Renal pelvis (tissue), 4 donors: ENCODE measurements around the gene CHST15. TPM values are rescaled to one million over a fixed set of nuclear protein-coding genes. Genes with fewer than 3 reads are reported as not detected.

Experiments used
- DNase-seq: peaks from one replicate; pipeline ENCODE4 v3.0.0-alpha.2; 2013
- polyA plus RNA-seq, 3 donors: library from polyadenylated mRNA; unstranded; fragments of 120-200 nt; gene quantifications; one replicate each; pipeline ENCODE4 v1.2.1, GENCODE V29; 2013; ENCODE audit not compliant: insufficient read length in 3 of 3

Gene CHST15
- polyA plus RNA-seq, 3 donors, result 17.3 to 20.3 (median 20.3) TPM

DNA sequence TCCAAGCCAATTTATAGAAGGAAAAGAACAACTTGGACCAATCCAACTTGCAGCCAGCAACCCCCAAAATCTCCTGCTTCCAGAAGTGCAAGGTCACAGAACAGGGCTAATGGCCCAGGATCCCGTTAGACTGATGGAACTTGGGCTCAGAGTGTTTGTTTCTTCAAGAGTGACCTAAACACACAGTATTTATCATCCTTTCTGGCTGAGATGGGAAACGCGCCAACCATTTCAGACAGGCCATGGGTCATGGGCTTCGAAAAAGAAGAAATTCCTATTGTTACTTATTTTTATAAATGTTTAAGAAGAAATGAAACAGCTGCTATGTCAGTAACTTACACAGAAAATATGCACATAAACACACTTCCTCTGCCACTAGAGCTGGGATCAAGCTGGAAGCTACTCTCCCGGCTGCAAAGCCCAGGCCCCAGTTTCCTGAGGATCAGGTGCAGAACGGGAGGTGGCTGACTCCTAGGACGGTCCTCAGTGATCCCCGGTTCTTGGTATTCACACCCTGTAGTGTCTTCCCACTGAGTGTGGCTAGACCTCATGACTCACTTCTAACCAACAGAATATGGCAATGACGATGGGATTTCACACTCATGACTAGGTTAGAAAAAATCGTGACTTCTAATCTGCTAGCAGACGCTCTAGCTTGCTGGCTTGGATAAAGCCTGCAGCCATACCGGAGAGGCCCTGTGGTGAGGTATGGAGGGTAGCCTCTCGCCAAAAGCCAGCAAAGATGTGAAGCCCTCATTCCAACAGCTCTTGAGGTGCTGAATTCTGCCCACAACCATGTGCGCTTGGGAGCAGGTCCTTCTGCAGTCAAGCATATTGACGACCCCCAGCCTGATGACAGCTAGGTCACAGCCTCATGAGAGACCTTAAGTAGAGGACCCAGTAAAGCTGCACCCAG is 60.2 kb downstream of the CHST15 start:
- DNase-seq, result peak; percentile 84

DNA sequence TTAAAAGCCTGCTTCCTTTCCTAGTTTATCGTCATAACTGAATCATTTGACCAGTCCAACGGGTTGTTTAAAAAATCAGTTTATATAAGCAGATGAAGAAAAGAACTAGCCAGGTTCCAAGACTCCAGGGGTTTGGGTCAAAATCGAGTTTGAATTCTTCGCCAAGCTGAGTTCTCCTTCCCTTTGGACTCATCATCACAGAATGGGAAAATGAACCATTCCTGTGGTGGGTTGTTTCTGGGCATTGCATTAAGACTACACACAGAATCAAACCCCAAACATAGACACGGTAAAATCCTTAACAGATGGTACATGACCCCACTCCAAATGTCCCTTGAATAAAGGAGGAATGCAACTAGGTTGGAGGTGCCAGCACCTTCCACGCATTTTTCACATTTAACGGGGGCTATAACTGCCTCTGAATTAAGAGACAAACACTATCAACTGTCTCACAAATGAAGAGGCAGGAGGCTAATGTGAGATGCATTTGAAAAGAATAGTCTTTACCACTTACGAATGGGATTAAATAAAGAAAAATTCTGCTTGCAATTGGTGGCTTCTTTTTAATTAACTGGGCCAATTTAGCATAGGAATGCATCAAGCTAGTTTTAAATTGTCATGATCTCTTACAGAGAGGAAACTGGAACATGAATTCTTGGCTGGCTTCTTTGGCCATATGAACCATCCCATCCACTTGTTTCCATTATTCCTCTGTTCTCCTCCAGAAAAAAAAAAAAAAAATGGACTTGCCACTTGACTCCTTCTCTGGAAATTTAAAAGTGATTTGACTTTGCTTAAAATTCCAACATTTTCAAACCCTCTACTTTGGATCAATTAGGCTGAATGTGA is 61.1 kb downstream of the CHST15 start:
- no peak for DNase-seq

DNA sequence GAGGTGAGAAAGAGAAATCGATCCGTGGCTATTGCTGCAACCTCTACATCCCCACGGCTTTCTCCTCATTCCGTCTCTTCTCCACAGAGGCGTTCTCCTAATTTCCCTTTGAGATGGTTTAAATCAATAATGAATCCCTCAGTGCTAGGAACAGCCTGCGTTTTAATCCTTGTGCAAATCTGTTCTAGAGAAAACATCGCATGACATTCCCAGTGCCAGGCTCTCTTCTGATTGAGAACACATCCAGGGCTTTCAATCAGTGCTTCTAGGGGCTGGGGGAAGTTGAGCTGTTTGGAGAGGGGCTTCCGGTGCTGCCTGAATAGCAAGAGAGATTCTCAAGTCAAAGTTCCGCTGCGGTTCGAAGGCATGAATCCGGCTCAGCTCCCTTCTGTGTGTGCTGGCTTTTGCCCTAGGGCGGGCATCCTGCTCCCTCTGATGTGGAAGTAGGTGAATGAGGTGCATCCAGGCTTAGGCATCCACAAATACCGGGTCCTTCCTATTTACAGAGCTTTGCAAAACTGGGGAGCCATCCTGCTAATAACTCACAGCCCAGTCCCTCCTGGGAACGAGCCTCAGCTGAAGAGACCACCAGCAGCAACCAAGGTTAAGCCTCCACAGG is 62.8 kb downstream of the CHST15 start:
- DNase-seq, result no peak

DNA sequence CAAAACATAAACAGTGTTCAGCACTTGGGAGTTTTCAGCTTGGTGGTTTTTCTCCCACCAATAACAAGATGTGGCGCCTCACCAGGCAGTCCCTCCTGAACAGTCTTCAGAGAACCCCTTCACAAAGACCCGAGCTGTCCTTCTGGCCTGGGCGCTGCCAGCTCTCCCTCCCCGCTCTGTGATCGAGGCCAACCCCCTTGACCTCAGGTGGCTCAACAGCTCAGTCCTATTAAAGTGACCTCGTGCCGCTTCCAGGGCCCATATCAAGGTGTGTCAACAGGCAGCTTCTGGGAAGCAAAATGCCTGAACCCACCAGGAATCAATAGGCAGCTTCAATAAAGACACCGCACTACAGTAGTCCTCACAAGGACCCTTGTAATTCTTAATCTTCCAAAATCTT is 63.3 kb downstream of the CHST15 start:
- no peak for DNase-seq

DNA sequence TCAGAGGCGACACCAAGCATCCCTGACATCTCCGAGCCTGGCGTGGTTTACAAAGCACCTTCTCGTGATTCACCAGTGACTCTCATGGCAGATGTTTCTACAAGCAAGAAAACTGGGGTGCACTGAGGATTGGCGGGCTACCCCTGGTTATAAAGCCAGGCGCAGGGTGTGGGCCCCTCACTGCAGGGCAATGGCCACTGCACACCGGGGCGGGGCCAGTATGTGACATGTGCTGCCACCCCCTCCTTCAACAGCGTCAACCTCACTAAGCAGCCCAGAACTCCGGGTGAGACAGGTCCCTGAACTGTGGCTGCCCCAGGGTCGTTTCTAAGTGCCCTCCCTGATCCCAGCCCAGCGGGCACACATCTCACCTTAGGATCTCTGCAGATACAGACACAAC is 63.8 kb downstream of the CHST15 start:
- no peak for DNase-seq

DNA sequence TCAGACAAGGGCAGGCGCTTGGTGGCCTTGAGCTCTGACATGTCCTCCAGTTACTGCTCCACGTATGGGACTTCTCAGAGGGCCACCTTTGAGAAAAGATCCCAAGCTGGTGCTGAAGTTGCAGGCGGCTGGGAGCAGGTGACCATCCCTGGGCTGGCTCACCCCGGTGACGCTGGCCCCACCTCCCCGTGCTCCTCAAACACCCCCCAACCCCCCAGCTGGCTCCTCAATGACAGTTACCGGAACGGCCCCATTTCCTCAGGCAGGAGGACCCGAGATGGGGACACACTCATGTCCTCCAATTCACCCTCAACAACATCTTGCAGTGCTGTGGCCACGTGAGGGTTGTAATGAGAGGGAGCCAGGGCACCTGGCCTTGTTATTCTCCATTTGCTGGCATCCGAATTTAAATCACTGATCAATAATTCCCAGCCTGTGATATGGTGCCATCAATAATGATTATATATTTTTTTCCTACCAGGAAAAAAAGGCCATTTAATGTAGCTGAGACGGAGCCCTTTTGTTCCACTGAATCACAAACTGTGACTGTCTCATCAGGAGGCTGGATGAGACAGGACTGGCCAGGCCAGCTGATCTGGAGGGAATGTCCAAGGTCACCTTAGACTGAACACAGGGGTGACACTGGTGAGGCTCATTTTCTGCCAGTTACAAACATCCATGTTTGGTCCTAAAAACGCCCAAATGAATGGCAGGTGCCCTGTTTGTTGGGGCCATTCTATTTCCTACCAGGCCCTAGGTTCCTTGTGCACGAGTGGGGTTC is 64.5 kb downstream of the CHST15 start:
- no peak for DNase-seq

DNA sequence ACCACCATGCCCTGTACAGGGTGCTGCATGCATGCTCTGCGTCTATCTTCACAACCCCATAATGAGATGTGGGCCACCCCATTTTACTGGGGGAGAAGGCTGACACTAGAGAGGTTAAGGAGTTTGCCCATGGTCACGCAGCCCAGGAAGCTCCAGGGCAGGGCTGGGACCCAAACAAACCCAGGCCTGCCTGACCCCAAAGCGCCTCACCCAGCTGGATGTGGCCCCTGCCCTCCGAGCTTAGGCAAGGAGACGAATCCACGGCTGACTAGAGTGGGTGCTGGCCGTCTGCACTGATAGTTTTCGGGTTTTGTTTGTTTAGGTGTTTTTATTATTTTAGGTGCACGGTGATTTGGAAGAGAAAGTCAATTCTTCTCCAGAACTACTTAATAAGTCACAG is 65.7 kb downstream of the CHST15 start:
- no peak for DNase-seq

DNA sequence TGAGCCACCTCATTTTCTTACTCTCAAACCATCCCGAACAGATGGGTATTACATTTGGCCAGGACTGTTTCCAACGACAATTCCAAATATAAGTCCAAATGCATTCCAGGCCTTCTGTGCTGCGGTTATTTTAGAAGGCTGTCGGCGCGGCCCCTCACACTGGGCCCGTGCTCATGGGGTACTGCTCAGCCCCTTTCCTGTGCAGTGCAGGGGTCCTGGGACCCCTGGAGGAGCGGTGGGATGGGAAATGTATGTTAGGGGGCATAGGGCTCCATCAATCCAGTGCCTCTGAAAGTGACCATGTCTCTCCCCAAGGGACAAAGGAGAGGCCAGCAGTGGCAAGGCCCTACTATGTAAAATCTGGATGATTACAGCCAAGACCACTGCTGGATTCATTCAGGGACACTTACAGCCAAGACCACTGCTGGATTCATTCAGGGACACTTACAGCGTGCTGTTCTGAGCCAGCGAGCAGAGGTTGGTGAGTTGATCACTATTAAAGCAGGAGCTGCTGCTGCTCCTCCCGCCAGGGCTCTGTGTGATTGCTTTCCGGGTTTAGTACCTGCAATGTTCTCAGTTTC is 66.3 kb downstream of the CHST15 start:
- DNase-seq, result no peak

DNA sequence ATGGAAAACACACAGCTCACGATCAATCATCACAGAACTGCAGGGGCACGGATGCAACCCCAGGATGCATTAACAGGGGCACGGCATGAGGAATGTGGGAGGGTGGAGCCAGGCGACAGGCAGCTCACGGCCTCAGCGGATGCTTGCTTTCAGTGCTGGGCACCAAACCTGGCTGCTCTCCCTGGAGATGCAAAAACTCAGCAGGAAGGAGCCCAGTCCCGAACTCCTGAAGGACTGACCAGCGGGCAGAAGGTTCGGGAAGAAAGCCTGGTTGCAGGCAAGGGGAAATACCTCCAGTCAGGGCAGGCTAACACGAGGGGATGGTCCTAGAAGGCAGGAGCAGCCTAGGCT is 66.8 kb downstream of the CHST15 start:
- no peak for DNase-seq

DNA sequence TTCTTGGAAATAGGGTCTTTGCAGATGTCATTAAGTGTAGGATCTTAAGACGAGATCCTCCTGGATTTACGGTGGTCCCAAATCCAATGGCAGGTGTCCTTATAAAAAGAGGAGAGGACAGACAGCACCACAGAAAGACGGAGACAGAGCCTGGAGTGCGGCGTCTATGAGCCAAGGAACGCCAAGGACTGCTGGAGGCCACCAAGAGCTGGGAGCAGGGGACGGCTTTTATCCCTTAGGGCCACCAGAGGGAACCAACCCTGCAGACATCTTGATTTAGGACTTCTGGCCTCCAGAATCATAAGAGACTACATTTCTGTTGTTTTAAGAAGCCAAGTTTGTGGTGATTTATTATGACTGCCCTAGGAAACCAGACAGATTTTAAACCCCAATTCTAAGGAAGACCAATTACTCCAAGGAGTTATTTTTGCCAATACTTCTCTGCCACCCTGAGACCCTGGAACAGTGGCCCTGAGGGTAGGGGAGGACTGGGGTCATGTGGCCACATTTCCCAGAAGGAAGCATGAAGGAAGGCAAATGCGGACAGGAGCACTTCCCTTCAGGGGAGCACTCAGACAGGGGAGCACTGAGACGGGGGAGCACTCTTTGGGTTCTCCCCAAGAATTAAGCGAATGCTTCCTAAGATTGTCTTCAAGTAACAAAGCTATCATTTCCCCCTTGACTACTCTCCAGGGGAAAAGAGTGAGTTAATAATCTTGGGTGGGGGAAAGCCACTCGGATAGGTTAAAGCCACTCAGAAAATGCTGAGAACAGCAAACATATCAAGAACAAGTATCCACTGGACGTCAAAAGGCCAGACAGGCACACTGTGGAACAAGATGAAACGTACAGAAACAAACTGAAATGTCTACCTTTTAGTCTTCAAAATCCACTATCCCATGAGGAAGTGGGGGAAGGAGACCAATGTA is 67.5 kb downstream of the CHST15 start:
- peak; percentile 58 for DNase-seq

DNA sequence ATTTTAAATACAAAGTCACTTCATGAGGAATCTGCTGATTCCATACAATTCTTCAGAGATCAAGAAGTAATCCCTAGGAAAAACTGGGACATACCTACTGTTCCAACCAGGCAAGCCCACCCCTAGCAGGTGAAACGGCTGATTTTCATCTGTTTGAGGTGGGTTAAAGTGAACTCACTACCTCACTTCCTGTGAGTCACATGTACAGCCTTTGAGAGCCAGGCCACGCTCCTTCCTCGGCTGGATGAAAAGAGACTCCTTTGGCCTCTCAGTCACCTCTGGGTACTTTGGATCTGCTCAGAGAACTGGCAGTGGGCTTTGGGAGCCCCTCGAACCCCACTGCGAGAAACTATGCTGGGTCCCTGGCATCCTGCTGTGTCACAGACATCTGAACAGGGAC is 68.2 kb downstream of the CHST15 start:
- no peak for DNase-seq

DNA sequence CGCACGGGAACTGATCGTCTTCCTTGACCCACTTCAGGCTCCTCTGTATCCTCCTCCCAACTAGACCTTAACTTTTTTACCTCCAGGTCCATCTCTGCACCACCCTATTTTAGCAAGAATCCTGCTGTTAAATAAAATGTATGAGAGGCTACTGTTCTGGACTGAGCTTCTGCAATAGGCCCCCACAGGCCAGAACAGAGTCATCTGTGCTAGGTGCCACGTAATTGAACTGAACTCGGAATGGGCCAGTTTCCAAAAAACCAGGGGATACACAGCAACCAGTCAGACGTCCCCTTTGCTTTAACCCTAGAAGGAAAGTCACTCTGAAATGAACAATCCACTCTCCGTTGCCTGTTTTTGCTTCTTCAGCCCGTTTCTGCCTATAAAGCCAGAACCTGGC is 71.3 kb downstream of the CHST15 start:
- DNase-seq, result no peak

DNA sequence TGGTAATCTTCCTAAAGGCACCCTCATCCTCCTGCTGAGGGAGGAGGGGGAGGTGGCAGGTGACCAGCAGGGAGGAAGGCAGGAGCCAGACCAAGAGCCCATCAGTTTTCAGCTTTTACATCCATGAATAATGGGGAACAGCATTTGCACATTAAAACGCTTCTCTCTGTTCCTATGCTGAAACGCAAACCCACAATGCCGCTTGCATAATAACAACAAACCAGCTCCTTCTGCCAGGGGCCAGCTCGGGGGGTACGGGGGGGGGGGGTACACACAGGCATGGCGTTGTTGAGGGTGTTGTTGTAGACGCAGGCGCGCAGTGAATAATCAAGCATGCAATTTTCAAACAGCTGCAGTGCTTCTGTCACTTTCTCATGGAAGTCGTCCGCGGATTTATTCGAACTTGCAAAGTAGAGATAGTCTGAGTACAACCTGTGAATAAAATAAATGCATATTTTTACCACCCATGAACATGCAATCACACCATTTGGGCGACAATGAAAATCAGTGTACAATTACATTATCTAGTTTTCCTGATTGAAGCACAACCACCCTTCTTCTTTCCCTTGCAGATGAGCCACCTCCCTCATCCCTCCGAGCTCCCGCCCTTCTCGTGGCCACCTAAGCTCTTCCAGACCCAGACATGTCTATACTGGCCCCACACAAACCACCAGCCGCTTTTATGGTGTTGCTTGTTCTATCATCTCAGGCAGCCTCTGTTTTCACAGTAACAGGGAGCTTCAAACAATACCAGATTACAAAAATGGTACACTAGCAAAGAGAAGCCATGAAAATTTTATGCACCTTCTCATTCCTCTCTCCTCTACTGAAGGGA is 72.2 kb downstream of the CHST15 start:
- DNase-seq, result no peak

DNA sequence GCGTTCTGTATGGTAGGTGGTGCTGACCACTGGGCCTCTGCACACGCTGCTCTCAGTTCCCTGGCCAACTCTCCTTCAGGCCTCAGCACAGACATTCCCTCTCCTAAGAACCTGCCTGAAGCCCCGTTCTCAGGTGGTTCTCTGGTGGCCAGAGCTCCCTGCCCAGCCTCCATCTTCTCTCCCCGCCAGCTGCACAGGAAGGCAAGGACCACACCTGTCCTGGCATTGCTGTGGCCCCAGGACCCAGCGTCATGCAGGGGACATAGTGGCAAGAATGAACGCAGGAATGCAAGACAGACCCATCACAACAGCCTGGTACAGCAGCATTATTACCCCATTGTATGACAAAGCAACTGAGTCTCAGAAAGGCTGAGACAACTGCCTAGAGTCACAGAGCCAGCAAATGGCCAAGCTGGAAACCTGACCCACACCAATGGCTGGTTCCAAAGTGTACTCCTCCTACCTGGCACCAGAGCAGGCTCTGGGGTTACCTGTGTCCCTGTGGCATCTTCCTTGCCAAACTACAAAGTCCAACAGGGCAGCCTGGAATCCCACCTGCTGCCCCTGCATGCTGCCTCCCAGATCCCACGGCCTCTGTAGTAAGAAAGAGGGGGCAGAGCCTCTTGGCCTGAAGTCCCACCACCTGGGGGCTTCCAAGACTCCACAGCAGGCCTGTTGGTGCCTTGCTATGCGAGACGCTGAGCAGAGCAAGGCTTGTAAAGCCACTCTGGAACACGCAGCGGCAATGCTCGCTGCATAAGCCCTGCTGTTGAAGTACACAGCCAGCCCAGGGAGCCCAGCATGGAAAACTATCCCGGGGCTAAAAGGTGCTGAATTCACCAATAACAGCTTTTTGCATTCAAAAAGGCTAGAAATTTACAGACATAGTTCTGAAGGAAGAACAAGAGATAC is 73.3 kb downstream of the CHST15 start:
- no peak for DNase-seq

DNA sequence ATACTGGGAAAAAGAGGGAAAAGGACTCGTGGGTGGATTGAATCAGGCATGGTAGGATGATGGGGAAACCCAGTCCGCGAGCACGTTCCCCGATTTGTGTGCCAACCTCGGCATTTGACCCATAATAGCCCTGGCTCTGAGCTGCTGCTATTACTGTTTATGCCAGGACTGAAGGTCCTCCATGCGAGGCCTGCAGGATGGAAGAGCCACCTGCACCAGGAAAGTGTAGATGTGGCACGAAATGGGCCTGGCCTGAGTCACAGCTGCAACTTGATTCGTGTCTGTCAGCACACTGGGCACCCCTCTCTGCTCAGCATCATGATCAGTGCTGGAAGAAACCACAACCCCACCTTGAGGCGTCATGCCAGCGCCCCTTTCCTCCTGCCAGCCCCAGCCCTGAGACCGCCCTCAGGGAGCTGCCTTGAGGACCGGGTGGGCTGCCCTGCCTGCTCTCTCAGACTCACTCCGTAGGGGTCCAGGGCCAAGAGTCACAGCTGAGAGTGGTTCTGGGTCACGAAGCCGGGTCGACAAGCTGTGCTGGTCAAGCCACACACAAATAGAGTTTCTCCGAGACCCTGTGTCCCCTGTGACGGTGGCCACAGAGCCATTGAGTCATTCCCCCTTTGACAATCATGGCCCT is 74.4 kb downstream of the CHST15 start:
- DNase-seq, result no peak

DNA sequence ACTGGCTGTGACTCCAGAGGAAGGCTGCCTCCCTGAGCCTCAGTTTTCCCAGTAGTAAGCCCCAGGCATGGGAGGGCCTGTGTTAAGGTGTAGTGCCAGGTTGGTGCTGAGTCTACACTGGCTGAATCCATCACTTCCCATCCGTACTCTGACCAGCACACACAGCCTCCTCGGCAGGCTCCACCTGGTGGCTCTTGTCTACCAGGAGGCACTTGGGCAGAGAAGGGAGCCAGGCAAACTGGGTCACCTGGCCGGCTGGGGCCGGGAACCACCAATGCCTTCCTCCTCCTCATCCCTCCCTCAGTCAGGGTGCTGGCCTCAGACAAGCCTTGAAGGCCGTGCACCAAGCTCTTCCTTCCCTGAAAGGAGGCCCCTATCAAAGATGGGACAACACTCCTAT is 75.7 kb downstream of the CHST15 start:
- no peak for DNase-seq

DNA sequence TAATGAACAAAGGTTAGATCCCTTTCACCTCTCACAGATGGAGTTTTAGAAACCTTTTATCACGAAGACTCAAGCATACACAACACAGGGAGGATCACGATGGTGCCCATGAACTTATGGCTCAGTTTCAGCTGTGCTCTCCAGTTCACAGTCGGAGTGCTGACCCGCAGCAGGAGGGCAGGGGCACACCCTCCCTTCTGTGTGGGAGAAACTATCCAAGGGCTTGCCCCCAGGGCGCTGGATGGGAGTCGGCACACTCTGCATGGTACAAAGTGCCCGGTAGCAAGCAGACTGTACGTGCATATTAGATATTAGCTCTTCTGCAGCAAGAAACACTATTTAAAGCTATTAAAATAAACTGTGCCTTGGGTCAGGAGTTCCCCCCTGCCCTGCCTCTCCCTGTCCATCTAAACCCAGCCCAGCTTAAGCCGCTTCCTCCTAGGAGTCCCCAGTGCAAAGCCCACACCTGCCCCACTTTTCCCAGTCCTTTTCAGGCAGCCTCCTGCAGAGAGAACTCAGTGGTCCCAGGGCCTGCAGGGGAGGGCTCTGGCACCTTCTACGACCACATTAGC is 76.5 kb downstream of the CHST15 start:
- DNase-seq, result no peak
